Measurements from ENCODE around the gene GSTP1.
"Not testable (repeated sequence)": the region's sequence is repeated elsewhere in the genome, so short reads cannot be mapped to it uniquely, and the experiment has no call there.

The GSTP1 gene

DNA sequence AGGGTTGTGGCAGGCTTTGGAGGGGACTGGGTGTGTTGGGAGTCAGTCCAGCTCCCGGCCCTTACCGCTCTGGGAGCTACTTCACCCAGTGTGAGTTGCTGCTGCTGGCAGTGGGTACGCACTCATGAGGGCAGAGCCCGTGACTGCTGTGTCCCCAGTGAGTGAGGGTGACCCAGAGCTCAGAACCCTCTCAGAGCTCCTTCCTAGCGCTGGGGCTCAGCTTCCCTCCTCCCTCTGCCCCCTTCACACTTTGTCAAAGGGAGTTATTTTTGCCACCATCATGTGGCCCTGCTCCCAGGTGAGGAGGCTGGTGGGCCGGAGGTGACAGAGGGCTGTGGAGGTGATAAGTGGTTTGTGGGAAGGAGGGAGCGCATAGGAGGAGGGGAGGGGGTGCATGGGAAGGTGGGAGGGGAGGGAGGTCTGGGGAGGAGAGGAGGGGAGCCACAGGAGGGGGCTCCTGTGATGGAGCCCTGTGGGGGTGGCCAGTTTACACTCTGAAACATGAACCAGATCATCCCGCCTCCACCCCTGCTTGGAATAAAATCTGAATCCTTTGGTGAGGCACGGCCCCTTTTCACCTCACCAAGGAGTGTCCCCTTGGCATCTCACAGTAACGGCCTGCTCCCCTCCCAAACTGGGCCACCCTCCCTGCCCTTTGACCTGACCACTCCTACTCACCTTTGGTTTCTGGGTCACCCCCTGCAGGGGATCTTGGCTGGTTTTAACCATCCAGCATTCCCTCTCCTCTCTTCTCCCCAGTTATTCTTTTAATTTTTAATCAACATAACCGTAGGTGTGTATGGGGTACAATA lies 33.0 kb downstream of the GSTP1 start:
- FAIRE-seq = no peak

- FAIRE-seq = no peak
Observed at GRCh38 chr11:67617243-67617953, 33.8 kb downstream of the GSTP1 start.

DNA sequence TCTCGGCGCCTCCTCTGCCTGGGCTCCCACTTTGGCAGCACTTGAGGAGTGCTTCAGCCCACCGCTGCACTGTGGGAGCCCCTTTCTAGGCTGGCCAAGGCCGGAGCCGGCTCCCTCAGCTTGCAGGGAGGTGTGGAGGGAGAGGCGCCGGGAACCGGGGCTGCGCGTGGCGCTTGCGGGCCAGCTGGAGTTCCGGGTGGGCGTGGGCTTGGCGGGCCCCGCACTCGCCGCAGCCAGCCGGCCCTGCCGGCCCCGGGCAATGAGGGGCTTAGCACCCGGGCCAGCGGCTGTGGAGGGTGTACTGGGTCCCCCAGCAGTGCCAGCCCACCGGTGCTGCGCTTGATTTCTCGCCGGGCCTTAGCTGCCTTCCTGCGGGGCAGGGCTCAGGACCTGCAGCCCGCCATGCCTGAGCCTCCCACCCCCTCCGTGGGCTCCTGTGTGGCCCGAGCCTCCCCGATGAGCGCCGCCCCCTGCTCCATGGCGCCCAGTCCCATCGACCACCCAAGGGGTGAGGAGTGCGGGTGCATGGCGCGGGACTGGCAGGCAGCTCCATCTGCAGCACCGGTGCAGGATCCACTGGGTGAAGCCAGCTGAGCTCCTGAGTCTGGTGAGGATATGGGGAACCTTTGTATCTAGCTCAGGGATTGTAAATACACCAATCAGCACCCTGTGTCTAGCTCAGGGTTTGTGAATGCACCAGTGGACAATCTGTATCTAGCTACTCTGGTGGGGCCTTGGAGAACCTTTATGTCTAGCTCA lies 35.5 kb downstream of the GSTP1 start:
- FAIRE-seq = not testable (repeated sequence)

- not testable (repeated sequence) for FAIRE-seq
Observed at GRCh38 chr11:67619683-67620618, 36.3 kb downstream of the GSTP1 start.

- FAIRE-seq = not testable (repeated sequence)
Observed at GRCh38 chr11:67620621-67621020, 37.0 kb downstream of the GSTP1 start.

- FAIRE-seq = not testable (repeated sequence)
Observed at GRCh38 chr11:67621928-67622327, 38.3 kb downstream of the GSTP1 start.

DNA sequence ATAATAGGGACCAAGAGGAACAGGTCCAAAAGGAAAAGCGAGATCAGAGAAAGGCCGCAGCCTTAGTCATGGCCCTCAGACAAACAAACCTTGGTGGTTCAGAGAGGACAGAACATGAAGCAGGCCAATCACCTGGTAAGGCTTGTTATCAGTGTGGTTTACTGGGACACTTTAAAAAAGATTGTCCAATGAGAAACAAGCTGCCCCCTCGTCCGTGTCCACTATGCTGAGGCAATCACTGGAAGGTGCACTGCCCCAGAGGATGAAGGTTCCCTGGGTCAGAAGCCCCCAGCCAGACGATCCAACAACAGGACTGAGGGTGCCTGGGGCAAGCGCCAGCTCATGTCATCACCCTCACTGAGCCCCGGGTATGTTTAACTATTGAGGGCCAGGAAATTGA lies 39.3 kb downstream of the GSTP1 start:
- not testable (repeated sequence) for FAIRE-seq

DNA sequence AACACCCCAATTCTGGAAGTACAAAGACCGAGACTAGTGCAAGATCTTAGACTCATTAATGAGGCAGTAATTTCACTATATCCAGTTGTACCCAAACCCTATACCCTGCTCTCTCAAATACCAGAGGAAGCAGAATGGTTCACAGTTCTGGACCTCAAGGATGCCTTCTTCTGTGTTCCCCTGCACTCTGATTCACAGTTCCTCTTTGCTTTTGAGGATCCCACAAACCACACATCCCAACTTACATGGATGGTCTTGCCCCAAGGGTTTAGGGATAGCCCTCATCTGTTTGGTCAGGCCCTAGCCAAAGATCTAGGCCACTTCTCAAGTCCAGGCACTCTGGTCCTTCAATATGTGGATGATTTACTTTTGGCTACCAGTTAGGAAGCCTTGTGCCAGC lies 40.2 kb downstream of the GSTP1 start:
- FAIRE-seq = not testable (repeated sequence)

GRCh38 chr11:67626131-67626833 lies 42.7 kb downstream of the GSTP1 start:
- not testable (repeated sequence) for FAIRE-seq

DNA sequence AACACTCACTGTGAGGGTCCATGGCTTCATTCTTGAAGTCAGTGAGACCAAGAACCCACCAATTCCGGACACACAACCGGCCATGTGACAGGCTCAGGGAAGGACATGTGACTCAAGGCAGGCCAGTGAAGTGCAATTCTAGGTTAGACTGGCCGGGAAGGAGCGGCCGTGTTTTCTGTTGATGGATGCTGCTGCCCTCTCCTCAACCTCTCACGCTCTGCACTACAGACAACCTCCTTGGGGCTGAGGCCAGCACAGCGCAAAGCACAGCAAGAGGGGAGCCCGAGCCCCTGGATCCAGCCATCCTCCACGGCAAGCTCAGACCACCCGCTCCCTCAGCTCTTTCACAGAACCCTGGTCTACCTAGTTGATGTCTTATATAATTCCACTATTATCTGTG lies 43.4 kb downstream of the GSTP1 start:
- FAIRE-seq = no peak

- FAIRE-seq = no peak
Observed at GRCh38 chr11:67627441-67627811, 43.8 kb downstream of the GSTP1 start.

- FAIRE-seq = no peak
Observed at GRCh38 chr11:67627812-67628624, 44.4 kb downstream of the GSTP1 start.

DNA sequence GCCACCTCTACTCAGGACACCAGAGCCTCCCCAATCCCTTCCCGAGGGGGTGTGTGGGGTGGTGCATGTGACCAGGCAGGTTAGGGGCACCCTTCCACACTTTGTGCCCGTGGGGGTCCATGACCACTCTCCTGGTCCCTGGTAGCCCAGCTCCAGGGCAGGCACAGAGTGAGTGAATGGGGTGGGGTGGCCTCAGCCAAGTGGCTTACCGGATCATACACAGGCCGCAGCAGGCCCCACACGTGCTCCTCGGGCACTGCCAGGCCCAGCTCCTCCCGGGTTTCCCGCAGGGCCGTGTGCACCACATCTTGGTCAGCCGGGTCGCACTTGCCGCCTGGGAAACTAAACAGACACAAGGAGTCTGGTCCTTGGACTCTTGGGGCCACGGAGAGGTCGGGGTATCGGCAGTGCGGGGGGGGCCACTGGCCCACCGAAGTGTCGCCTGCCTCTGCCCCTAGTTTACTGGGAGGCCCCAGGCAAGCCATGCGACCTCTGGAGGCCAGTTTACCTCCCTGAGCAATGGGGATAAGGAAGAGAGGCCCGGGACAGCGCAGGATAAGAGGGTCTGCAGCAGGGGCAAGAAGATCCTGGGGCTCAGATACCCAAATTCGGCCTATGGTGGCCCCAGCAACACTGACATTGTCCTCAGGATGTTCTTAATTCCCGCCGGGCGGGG lies 45.2 kb downstream of the GSTP1 start:
- FAIRE-seq = no peak

DNA sequence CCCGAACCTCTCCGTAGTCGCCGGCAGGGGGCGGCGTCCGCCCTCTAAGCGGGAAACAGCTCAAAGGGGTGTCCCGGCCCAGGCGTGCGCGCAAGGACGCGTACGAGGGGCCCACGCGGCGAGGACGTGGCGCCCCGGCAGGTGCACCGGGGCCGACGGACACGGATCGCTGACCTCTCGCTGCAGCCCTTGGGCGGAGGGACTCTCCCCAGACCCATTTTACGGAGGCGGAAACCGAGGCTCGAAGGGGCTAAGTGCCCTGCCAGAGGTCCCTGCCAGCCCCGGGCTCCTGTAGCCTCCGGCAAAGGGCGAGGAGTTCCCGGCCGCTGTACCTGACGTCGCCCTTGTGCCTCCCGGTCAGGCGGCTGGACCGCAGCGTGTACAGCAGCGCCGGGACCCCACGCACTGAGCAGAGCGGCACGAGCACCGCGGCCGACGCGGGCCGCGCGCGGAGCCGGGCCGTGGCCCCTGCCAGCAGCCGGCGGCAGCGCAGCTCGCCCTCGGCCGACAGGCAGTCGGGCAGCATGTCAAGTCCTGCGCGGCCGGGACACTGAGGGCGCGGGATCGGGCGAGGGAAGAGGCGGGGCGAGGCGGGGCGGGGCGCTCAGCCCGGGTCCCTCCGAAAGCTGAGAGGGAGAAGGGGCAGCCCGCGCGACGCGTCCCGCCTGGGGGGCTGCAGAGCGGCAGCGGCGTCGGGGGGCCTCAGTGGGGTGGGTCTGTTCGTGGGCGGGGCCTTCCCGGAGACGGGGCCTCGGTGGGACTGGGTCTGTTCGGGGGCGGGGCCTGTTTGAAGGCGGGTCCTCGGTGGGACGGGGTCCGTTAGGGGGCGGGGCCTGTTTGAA lies 46.0 kb downstream of the GSTP1 start, which contains the start of gene NUDT8:
Gene NUDT8, minus strand, starts transcription at position 552 of the 842 bp plus-strand sequence. Its CDS starts 26 bp downstream, at position 526.
- no peak for FAIRE-seq

- no peak for FAIRE-seq
Observed at GRCh38 chr11:67630228-67630942, 46.8 kb downstream of the GSTP1 start.

- FAIRE-seq = no peak
Observed at GRCh38 chr11:67630943-67631331, 47.3 kb downstream of the GSTP1 start.

DNA sequence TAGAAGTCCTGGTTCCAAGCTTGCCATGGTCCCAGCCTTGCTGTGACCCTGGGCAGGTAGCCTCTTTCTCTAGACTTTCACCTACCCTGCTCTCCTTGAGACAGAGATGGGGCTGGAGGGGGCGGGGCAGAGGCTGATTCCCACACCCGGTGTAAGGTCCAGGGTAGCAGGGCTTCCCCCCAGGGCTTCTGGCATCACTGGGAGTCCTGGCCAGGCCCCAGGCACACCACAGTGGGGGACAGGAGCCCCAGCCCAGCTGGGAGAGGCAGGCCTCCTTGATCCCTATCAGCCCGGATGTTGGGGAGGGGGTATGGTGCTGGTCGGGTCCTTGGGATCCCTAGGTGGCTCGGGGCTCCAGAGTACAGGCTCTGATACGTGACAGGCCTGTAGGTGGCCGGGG lies 47.8 kb downstream of the GSTP1 start:
- no peak for FAIRE-seq

- FAIRE-seq = no peak
Observed at GRCh38 chr11:67631853-67632174, 48.2 kb downstream of the GSTP1 start.

Measured in endometrium (tissue), 2 donors.